ENCODE results near the gene MORN3. TPM values are rescaled to one million over a fixed set of nuclear protein-coding genes. Genes with fewer than 3 reads are reported as not detected.
"Not testable (repeated sequence)": the region's sequence is repeated elsewhere in the genome, so short reads cannot be mapped to it uniquely, and the experiment has no call there.

The MORN3 gene, protein sequence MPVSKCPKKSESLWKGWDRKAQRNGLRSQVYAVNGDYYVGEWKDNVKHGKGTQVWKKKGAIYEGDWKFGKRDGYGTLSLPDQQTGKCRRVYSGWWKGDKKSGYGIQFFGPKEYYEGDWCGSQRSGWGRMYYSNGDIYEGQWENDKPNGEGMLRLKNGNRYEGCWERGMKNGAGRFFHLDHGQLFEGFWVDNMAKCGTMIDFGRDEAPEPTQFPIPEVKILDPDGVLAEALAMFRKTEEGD
- 1.2 TPM for total RNA-seq (ENCODE audit: unreplicated experiment)
- long read RNA-seq, result 0 reads

DNA sequence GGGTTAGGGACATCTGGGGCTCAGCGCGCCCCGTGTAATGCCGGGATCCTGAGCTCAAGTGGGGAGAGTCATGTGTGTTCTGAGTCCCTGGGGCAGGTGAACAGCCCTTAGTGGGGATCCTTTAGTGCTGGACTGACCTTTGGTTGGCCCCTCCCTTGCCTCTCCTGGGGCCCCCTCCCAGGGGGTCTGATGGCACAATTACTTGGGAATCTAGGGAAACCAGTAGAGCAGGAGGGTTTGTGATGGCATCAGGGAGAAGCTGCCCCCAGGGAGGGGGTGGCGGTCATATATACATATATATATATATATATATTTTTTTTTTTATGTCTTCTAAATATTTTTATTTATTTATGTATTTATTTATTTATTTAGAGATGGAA, at the start of gene MORN3:
MORN3 (minus strand) TSS at position 134 of the 380 bp plus-strand sequence. CDS start 171 bp downstream, outside the sequence.
- Mint-ChIP-seq H3K4me1 (ENCODE audit: low read depth, unreplicated experiment) (peaks cover 7% of the 10 kb centered on the region), H3K9me3 (ENCODE audit: unreplicated experiment) (peaks cover 3% of the 10 kb centered on the region), H3K27me3 (ENCODE audit: unreplicated experiment) (peaks cover 4% of the 10 kb centered on the region), H3K4me3 (ENCODE audit: unreplicated experiment) (no peak within 1 kb of the TSS), H3K27ac (ENCODE audit: unreplicated experiment) (no peak within 1 kb of the TSS), H3K36me3 (ENCODE audit: unreplicated experiment) (no peaks in the 10 kb centered on the region)
- DNase-seq, result no peak
- TF ChIP-seq, protein P1, sequence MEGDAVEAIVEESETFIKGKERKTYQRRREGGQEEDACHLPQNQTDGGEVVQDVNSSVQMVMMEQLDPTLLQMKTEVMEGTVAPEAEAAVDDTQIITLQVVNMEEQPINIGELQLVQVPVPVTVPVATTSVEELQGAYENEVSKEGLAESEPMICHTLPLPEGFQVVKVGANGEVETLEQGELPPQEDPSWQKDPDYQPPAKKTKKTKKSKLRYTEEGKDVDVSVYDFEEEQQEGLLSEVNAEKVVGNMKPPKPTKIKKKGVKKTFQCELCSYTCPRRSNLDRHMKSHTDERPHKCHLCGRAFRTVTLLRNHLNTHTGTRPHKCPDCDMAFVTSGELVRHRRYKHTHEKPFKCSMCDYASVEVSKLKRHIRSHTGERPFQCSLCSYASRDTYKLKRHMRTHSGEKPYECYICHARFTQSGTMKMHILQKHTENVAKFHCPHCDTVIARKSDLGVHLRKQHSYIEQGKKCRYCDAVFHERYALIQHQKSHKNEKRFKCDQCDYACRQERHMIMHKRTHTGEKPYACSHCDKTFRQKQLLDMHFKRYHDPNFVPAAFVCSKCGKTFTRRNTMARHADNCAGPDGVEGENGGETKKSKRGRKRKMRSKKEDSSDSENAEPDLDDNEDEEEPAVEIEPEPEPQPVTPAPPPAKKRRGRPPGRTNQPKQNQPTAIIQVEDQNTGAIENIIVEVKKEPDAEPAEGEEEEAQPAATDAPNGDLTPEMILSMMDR (IDR thresholded peaks at IDR 0.05; ENCODE audit: partially characterized antibody, unreplicated experiment), result no peak

DNA sequence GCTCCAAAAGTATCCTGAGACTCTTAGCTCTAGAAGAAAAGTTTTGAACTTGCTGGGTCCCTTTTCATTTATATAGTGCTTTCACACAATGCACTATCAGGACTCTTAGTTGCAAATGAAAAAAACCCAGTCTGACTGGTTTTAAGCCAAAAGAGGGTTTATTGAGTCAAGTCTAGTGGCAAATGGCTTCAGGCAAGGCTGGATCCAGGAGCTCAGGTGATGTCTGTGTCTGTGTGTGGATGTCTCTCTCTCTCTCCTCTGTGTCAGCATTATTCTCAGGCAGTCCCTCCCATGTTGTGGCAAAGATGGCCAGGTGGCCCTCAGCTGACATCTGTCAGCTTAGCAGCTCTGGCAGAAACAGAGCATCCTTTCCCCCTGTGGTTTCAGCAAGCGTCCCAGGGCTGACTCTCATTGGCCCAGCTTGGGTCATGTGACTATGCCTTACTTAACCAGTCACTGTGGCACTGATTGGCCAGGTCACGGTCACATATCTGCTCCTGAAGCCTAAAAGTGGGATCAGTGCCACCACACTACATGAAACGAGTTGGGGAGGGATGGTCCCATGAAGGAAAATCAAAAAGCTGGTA, 49.3 kb upstream of the MORN3 start:
- Mint-ChIP-seq H3K4me1 (ENCODE audit: low read depth, unreplicated experiment) (peaks cover 47% of the 10 kb centered on the region), H3K36me3 (ENCODE audit: unreplicated experiment) (no peaks in the 10 kb centered on the region), H3K4me3 (ENCODE audit: unreplicated experiment) (peak overlapping the region; percentile 84), H3K27me3 (ENCODE audit: unreplicated experiment) (peaks cover 12% of the 10 kb centered on the region), H3K9me3 (ENCODE audit: unreplicated experiment) (peaks cover 27% of the 10 kb centered on the region), H3K27ac (ENCODE audit: unreplicated experiment) (peak overlapping the region; percentile 97)
- DNase-seq, result peak; percentile 87
- TF ChIP-seq, protein P1 (IDR thresholded peaks at IDR 0.05; ENCODE audit: partially characterized antibody, unreplicated experiment), result no peak

DNA sequence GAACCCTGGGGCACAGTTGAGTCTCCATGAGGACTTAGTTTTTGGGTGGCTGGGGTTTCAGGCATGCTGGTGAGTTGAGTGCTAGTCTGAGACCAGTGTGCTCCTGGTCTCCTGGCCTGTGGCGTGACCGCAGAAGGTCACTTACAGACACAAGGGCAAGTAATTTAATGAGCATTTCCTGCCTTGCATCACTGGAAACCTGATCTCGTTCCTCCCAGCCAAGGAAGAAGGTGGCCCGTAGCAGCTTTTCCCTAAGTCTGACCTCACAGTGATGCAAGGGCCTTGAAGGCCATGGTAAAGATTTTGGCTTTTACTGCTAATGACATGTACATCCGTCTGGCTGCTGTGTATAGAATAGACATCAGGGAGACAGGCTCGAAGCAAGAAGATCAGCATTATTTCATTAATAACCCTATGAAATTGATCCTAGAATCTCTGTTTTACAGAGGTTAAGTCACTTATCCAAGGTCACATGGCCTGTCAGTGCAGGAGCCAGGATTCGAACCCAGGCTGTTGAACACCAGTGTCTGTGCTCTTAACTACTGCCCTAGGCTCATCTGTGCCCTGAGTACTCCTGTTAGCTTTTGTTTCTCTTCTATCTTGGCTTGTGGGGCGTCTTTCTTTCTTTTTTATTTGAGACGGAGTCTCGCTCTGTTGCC, 47.7 kb upstream of the MORN3 start:
- Mint-ChIP-seq H3K27me3 (ENCODE audit: unreplicated experiment) (peaks cover 21% of the 10 kb centered on the region), H3K27ac (ENCODE audit: unreplicated experiment) (peak overlapping the region; percentile 97), H3K4me1 (ENCODE audit: low read depth, unreplicated experiment) (peaks cover 45% of the 10 kb centered on the region), H3K4me3 (ENCODE audit: unreplicated experiment) (peak overlapping the region; percentile 84), H3K36me3 (ENCODE audit: unreplicated experiment) (no peaks in the 10 kb centered on the region), H3K9me3 (ENCODE audit: unreplicated experiment) (peaks cover 35% of the 10 kb centered on the region)
- TF ChIP-seq, protein P1 (IDR thresholded peaks at IDR 0.05; ENCODE audit: partially characterized antibody, unreplicated experiment), result no peak
- DNase-seq, result peak; percentile 30

DNA sequence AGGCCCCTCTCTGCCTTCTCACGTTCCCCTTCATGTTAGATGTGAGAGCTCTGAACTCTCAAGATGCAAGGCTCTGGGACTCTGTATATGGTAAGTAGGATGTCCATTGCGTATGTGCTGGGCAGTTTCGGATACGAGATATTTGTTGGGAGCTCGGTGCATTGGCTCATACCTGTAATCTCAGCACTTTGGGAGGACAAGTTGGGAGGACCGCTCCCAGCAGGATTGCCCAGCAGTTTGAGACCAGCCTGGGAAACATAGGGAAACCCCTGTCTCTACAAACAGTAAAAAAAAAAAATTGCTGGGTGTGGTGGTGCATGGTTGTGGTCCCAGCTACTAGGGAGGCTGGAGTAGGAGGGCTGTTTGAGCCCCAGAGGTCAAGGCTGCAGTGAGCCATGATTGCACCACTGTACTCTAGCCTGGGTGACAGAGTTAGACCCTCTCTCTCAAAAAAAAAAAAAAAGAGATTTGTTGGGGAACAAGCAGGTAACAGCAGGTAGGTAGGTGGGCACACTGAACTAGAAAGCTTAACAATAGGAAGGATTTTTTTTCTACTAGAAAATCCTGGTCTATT, 46.5 kb upstream of the MORN3 start:
- Mint-ChIP-seq H3K4me3 (ENCODE audit: unreplicated experiment) (peak overlapping the region; percentile 90), H3K27ac (ENCODE audit: unreplicated experiment) (peak overlapping the region; percentile 83), H3K9me3 (ENCODE audit: unreplicated experiment) (peaks cover 37% of the 10 kb centered on the region), H3K27me3 (ENCODE audit: unreplicated experiment) (peaks cover 26% of the 10 kb centered on the region), H3K36me3 (ENCODE audit: unreplicated experiment) (peaks cover 5% of the 10 kb centered on the region), H3K4me1 (ENCODE audit: low read depth, unreplicated experiment) (peaks cover 49% of the 10 kb centered on the region)
- no peak for DNase-seq
- TF ChIP-seq, protein P1 (IDR thresholded peaks at IDR 0.05; ENCODE audit: partially characterized antibody, unreplicated experiment), result no peak

DNA sequence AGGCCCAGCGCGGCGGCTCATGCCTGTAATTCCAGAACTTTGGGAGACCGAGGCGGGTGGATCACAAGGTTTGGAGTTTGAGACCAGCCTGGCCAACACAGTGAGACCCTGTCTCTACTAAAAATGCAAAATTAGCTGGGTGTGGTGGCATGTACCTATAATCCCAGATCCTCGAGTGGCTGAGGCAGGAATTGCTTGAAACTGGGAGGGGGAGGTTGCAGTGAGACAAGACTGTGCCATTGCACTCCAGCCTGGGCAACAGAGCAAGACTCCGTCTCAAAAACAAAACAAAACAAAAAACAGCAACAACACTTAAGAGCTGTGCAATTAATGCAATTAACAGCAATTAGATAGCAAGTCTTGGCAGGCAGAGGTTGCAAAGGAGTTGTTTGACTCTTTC, 45.6 kb upstream of the MORN3 start:
- H3K4me1 Mint-ChIP-seq (ENCODE audit: low read depth, unreplicated experiment), result peaks cover 45% of the 10 kb centered on the region
- H3K27me3 Mint-ChIP-seq (ENCODE audit: unreplicated experiment), result peaks cover 26% of the 10 kb centered on the region
- H3K27ac Mint-ChIP-seq (ENCODE audit: unreplicated experiment), result peak overlapping the region; percentile 83
- H3K36me3 Mint-ChIP-seq (ENCODE audit: unreplicated experiment); DNase-seq: not testable (repeated sequence)
- peak overlapping the region; percentile 90 for H3K4me3 Mint-ChIP-seq (ENCODE audit: unreplicated experiment)
- peaks cover 37% of the 10 kb centered on the region for H3K9me3 Mint-ChIP-seq (ENCODE audit: unreplicated experiment)
